ENCODE results near the gene PIGX. TPM values are rescaled to one million over a fixed set of nuclear protein-coding genes. Genes with fewer than 3 reads are reported as not detected.
"Not testable (repeated sequence)": the region's sequence is repeated elsewhere in the genome, so short reads cannot be mapped to it uniquely, and the experiment has no call there.

Gene PIGX
- total and polyA plus RNA-seq, 4 donors: 11.5 to 16.7 (median 14.4) TPM

DNA sequence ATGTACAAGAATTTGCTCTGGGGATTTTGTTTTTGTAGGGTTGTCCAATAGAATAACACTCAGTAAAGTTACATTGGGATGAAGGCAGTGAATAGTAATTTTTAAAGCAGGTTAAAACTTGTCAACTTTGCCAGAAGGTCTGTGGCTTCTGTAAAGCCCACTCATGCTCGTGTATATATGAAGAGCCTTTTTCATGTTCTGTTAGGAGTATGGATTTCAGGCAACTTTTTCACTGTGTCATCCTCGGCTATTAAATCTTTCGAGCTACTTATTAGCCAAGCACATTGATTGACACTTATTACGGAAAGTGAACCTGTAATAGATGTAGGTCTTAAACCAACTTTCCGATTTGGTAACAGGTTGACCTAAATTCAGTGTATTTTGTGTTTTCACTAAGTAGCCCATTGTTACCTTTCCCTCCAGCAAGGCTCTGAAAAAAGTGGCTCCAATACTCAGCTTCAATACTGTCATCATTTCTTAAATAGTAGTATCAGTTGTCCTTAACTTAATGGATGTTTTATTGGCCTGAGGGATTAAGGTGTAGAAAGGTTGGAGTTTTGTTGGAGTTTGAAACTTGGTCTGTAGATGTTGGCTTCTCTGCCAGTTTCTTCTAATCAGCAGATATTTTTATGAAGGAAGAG is 29.2 kb downstream of the PIGX start:
- no peaks in the 10 kb centered on the region for H3K27me3 ChIP-seq (ENCODE audit: control insufficient read depth in 1 of 2, insufficient read depth in 2 of 2, low read length in 1 of 2)
- H3K36me3 ChIP-seq (ENCODE audit: control insufficient read depth in 1 of 2, insufficient read depth in 2 of 2, low read length in 1 of 2): no peaks in the 10 kb centered on the region
- H3K4me1 ChIP-seq (ENCODE audit: control insufficient read depth in 1 of 2, insufficient read depth in 2 of 2, low read length in 2 of 2): peaks cover 2 to 3% of the 10 kb centered on the region in 2 donors
- ATAC-seq (ENCODE audit: low FRiP score) (no peak), DNase-seq (no peak)
- peak overlapping the region; percentile 86 to 93 for H3K4me3 ChIP-seq (ENCODE audit: low read length in 2 of 2)
- intact Hi-C loops (cut with DNase I): no loop called here
- 30 to 32% methylated on average over 5 of the region's 5 CpGs for WGBS, 2 donors
- no peaks in the 10 kb centered on the region for H3K9me3 ChIP-seq (ENCODE audit: control insufficient read depth, low read length)
- H3K27ac ChIP-seq (ENCODE audit: low read depth in 1 of 2, low read length in 2 of 2): peak overlapping the region; percentile 70 to 96

DNA sequence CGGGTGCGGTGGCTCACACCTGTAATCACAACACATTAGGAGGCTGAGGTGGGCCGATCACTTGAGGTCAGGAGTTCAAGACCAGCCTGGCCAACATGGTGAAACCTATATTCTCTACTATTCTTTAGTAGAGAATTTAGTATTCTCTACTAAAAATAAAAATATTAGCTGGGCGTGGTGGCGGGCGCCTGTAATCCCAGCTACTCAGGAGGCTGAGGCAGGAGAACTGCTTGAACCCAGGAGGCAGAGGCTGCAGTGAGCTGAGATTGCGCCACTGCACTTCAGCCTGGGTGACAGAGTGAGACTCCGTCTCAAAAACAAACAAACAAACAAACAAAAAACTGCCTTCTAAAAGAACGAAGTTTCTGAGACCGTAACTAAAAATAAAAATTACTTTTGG is 31.4 kb downstream of the PIGX start:
- DNase-seq; H3K9me3 ChIP-seq (ENCODE audit: control insufficient read depth, low read length); H3K4me1 ChIP-seq (ENCODE audit: control insufficient read depth in 1 of 2, insufficient read depth in 2 of 2, low read length in 2 of 2); intact Hi-C loops (cut with DNase I); H3K27me3 ChIP-seq (ENCODE audit: control insufficient read depth in 1 of 2, insufficient read depth in 2 of 2, low read length in 1 of 2); H3K4me3 ChIP-seq (ENCODE audit: low read length in 2 of 2); H3K27ac ChIP-seq (ENCODE audit: low read depth in 1 of 2, low read length in 2 of 2); ATAC-seq (ENCODE audit: low FRiP score); H3K36me3 ChIP-seq (ENCODE audit: control insufficient read depth in 1 of 2, insufficient read depth in 2 of 2, low read length in 1 of 2): not testable (repeated sequence)
- WGBS, 2 donors: 92 to 94% methylated on average over 10 of the region's 10 CpGs

DNA sequence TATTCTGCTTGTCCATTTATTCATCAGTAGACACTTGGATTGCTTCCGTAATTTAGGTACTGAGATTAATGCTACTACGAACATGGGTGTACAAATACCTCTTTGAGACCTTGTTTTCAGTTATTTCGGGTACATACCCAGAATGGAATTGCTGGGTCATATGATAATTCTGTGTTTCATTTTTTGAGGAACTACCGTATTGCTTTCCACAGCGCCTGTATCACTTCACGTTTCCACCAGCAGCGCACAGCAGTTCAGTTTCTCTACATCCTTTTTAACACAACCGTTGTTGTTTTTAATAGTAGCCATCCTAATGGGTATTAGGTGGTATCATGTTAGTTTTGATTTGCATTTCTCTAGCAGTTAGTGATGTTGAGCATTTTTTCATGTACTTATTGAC is 36.9 kb downstream of the PIGX start:
- Histone ChIP-seq H3K27ac (ENCODE audit: low read depth in 1 of 2, low read length in 2 of 2) (no peak overlapping the region), H3K27me3 (ENCODE audit: control insufficient read depth in 1 of 2, insufficient read depth in 2 of 2, low read length in 1 of 2) (no peaks in the 10 kb centered on the region), H3K36me3 (ENCODE audit: control insufficient read depth in 1 of 2, insufficient read depth in 2 of 2, low read length in 1 of 2) (peaks cover 0 to 4% of the 10 kb centered on the region in 2 donors), H3K4me3 (ENCODE audit: low read length in 2 of 2) (no peak overlapping the region), H3K4me1 (ENCODE audit: control insufficient read depth in 1 of 2, insufficient read depth in 2 of 2, low read length in 2 of 2) (no peaks in the 10 kb centered on the region), H3K9me3 (ENCODE audit: control insufficient read depth, low read length) (no peaks in the 10 kb centered on the region)
- 94% methylated on average over 8 of the region's 8 CpGs for WGBS, 2 donors
- DNase-seq (no peak), ATAC-seq (ENCODE audit: low FRiP score) (no peak)
- intact Hi-C loops (cut with DNase I): no loop called here

DNA sequence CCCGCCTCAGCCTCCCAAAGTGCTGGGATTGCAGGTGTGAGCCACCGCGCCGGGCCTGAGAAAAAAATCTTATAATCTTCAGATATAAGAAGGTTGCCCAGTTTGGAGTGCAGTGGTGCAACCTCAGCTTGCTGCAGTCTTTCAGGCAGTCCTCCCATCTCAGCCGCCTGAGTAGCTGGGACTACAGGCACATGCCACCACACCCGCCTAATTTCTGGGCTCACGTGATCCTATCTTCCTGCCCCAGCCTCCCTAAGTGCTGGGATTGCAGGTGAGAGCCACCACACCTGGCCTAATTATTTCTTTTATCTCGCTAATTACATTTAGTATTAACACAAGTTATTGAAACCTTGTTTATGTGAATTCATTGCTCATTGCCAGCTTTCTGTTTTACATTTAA is 41.0 kb downstream of the PIGX start:
- Histone ChIP-seq H3K27ac (ENCODE audit: low read depth in 1 of 2, low read length in 2 of 2) (no peak overlapping the region), H3K9me3 (ENCODE audit: control insufficient read depth, low read length) (no peaks in the 10 kb centered on the region), H3K27me3 (ENCODE audit: control insufficient read depth in 1 of 2, insufficient read depth in 2 of 2, low read length in 1 of 2) (no peaks in the 10 kb centered on the region), H3K4me3 (ENCODE audit: low read length in 2 of 2) (no peak overlapping the region), H3K4me1 (ENCODE audit: control insufficient read depth in 1 of 2, insufficient read depth in 2 of 2, low read length in 2 of 2) (no peaks in the 10 kb centered on the region), H3K36me3 (ENCODE audit: control insufficient read depth in 1 of 2, insufficient read depth in 2 of 2, low read length in 1 of 2) (peaks cover 0 to 2% of the 10 kb centered on the region in 2 donors)
- DNase-seq (no peak), ATAC-seq (ENCODE audit: low FRiP score) (no peak)
- intact Hi-C loops (cut with DNase I): loop anchor here in 1 of 2 donors (10.0 kb wide), 1 partner anchor 192 kb away; the partner anchor contains the start of gene NCBP2
- 96 to 99% methylated on average over 8 of the region's 8 CpGs for WGBS, 2 donors

DNA sequence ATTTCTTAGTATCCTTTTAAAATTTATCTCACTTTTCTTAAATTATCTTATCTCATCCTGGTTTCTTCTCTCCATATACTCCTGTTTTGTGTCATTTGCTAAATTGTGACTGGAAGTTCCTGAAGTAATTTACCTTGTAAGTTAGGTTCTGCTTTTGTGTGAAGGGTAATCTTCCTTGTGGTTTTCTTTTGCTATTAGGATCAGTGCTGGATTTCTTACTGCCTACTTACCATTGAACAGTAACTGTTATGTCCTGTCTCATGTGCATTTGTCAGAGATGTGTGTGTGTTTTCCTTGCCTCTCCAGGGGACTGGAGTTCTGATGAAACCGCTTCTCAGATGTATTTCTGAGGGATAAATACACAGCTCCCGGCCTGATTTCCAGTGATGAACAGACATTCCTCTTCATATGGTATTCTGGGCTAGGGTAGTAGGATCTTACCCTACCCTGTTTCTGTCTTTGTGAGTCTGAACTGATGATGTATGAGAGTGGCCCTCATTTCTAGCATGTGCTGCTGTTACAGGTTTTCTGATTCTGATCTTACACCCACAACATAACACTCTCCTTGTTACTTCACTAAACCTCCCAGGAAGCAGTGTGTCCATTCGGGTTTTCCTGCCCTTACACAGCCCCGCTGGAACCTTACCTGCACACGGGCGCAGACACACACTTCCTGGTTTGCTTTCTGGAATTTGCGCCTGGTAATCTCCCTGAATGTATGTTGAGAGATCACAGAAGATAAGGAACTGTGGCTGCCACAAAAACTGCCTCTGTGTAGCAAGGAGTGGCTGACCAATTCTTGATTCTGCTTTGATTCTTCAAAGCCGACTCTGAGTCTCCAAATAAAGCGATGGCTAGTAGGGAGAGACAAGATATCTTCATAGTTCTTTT is 42.2 kb downstream of the PIGX start:
- Histone ChIP-seq H3K9me3 (ENCODE audit: control insufficient read depth, low read length) (no peaks in the 10 kb centered on the region), H3K4me1 (ENCODE audit: control insufficient read depth in 1 of 2, insufficient read depth in 2 of 2, low read length in 2 of 2) (peaks cover 0 to 3% of the 10 kb centered on the region in 2 donors), H3K27me3 (ENCODE audit: control insufficient read depth in 1 of 2, insufficient read depth in 2 of 2, low read length in 1 of 2) (no peaks in the 10 kb centered on the region), H3K36me3 (ENCODE audit: control insufficient read depth in 1 of 2, insufficient read depth in 2 of 2, low read length in 1 of 2) (no peaks in the 10 kb centered on the region), H3K4me3 (ENCODE audit: low read length in 2 of 2) (no peak overlapping the region), H3K27ac (ENCODE audit: low read depth in 1 of 2, low read length in 2 of 2) (no peak overlapping the region)
- intact Hi-C loops (cut with DNase I): loop anchor here in 1 of 2 donors (10.0 kb wide), 1 partner anchor 190 kb away; the partner anchor contains the start of gene NCBP2
- 72 to 73% methylated on average over 9 of the region's 9 CpGs for WGBS, 2 donors
- ATAC-seq (ENCODE audit: low FRiP score) (no peak), DNase-seq (no peak)

DNA sequence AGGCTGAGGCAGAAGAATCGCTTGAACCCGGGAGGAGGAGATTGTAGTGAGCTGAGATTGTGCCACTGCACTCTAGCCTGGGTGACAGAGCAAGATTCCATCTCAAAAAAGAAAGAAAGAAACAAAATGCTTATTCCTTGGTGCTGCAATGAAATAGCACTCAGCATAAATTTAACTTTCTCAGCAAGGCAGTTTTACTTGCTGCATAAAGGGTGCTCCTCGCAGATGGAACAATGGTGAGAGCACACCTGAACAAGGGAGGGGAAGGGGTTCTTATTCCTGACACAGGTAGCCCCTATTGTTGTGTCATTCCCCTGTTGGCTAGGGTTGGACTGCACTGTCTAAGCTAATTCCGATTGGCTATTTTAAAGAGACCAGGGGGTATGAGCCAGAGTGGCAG is 44.6 kb downstream of the PIGX start:
- no peaks in the 10 kb centered on the region for H3K36me3 ChIP-seq (ENCODE audit: control insufficient read depth in 1 of 2, insufficient read depth in 2 of 2, low read length in 1 of 2)

DNA sequence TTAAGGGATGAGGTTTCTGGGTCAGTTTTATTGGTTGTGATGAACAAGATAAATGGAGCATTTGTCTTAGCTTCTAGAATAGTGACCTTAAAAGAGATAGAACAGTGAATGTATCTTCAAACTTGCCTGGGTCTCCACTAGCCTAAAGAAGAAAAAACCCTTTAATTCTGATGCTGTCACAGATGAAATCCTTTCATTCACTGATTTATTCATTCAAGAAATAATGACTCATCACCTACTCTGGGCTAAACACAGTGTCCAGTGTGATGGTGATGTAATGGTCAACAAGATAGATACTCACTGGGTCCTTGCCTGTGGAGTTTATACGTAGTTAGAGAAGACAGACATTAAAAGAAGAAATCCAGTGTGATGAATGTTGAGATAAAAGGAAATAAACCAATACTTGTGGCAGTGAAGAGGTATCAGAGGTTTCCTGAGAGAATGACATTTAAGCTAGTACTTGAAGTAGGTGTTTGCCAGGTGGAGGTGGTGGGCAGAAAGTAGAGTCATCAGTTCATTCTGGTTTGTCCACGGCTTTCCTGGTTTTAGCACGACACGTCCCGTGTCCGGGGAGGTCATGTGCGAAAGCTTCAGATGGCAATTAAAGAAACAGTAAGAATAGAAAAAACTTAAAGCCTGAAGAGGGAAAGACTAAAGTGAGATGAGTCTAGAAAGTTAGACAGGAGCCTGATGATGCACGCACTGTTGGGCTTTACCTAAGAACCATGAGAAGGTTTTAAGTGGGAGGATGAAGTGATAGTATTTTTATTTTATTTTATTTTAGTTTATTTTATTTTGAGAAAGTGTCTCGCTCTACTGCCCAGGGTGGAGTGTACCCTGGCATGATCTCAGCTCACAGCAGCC is 45.9 kb downstream of the PIGX start:
- Histone ChIP-seq H3K36me3 (ENCODE audit: control insufficient read depth in 1 of 2, insufficient read depth in 2 of 2, low read length in 1 of 2) (no peaks in the 10 kb centered on the region), H3K4me3 (ENCODE audit: low read length in 2 of 2) (no peak overlapping the region), H3K27ac (ENCODE audit: low read depth in 1 of 2, low read length in 2 of 2) (no peak overlapping the region), H3K4me1 (ENCODE audit: control insufficient read depth in 1 of 2, insufficient read depth in 2 of 2, low read length in 2 of 2) (peaks cover 0 to 3% of the 10 kb centered on the region in 2 donors), H3K9me3 (ENCODE audit: control insufficient read depth, low read length) (no peaks in the 10 kb centered on the region), H3K27me3 (ENCODE audit: control insufficient read depth in 1 of 2, insufficient read depth in 2 of 2, low read length in 1 of 2) (no peaks in the 10 kb centered on the region)
- no peak for ATAC-seq (ENCODE audit: low FRiP score)
- DNase-seq: no peak
- 92 to 93% methylated on average over 9 of the region's 9 CpGs for WGBS, 2 donors
- intact Hi-C loops (cut with DNase I): loop anchor here in 1 of 2 donors (10.0 kb wide), 1 partner anchor 187 kb away; the partner anchor contains the start of gene NCBP2

More for the DNA sequence above, 44.6 kb downstream of the PIGX start:
- Histone ChIP-seq H3K4me1 (ENCODE audit: control insufficient read depth in 1 of 2, insufficient read depth in 2 of 2, low read length in 2 of 2) (peaks cover 0 to 3% of the 10 kb centered on the region in 2 donors), H3K27me3 (ENCODE audit: control insufficient read depth in 1 of 2, insufficient read depth in 2 of 2, low read length in 1 of 2) (no peaks in the 10 kb centered on the region), H3K9me3 (ENCODE audit: control insufficient read depth, low read length) (no peaks in the 10 kb centered on the region), H3K27ac (ENCODE audit: low read depth in 1 of 2, low read length in 2 of 2) (no peak overlapping the region), H3K4me3 (ENCODE audit: low read length in 2 of 2) (no peak overlapping the region)
- WGBS, 2 donors: 84 to 99% methylated on average over 4 of the region's 4 CpGs
- DNase-seq: no peak
- intact Hi-C loops (cut with DNase I): loop anchor here in 1 of 2 donors (10.0 kb wide), 1 partner anchor 188 kb away; the partner anchor contains the start of gene NCBP2
- ATAC-seq (ENCODE audit: low FRiP score): no peak

DNA sequence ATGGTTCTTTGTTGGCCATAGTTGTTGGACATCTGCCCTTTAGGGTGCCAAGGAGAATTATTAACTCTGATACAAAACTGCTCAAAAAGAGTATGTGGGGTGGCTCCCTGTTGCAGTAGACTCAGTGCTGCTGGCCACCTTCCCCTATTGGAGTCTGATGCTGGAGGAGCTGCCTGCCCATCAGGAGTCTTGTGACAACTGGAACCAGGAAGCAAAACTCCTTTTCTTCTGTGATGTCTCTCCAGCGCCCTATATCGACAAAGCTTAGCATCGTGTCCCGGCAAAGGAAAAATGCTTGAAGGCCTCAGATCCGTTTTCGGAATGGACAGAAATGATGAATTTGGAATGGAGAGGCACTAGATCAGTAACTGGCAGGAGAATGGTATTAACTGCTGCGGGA is 51.0 kb downstream of the PIGX start:
- 87 to 93% methylated on average over 7 of the region's 7 CpGs for WGBS, 2 donors
- no peaks in the 10 kb centered on the region for H3K9me3 ChIP-seq (ENCODE audit: control insufficient read depth, low read length)
- no peak overlapping the region for H3K4me3 ChIP-seq (ENCODE audit: low read length in 2 of 2)
- intact Hi-C loops (cut with DNase I): no loop called here
- no peaks in the 10 kb centered on the region for H3K36me3 ChIP-seq (ENCODE audit: control insufficient read depth in 1 of 2, insufficient read depth in 2 of 2, low read length in 1 of 2)
- peaks cover 0 to 3% of the 10 kb centered on the region in 2 donors for H3K4me1 ChIP-seq (ENCODE audit: control insufficient read depth in 1 of 2, insufficient read depth in 2 of 2, low read length in 2 of 2)
- H3K27ac ChIP-seq (ENCODE audit: low read depth in 1 of 2, low read length in 2 of 2): no peak overlapping the region
- H3K27me3 ChIP-seq (ENCODE audit: control insufficient read depth in 1 of 2, insufficient read depth in 2 of 2, low read length in 1 of 2): no peaks in the 10 kb centered on the region
- ATAC-seq (ENCODE audit: low FRiP score) (no peak), DNase-seq (no peak)

Measured in aorta (tissue), 5 donors.